ENCODE measurements around the gene WWOX. TPM values are rescaled to one million over a fixed set of nuclear protein-coding genes. Genes with fewer than 3 reads are reported as not detected.

The WWOX gene
- total RNA-seq, 1 donor from 2014 or later, result 16.7 TPM

GRCh38 chr16:79008036-79008868 is 908.8 kb downstream of the WWOX start:
- no peak overlapping the region for H3K9ac ChIP-seq (ENCODE audit: low read depth in 1 of 3, low read length in 3 of 3)
- no peak overlapping the region for H3K4me3 ChIP-seq (ENCODE audit: low read length in 3 of 3)
- H3K27ac ChIP-seq (ENCODE audit: low read depth, low read length), result no peak overlapping the region
- H3K36me3 ChIP-seq (ENCODE audit: control insufficient read depth in 3 of 3, insufficient read depth in 3 of 3, low read length in 3 of 3), result no peaks in the 10 kb centered on the region
- peaks cover 4 to 10% (median 5%) of the 10 kb centered on the region in 3 donors for H3K4me1 ChIP-seq (ENCODE audit: control insufficient read depth in 3 of 3, insufficient read depth in 3 of 3, low read length in 3 of 3)
- no peaks in the 10 kb centered on the region for H3K27me3 ChIP-seq (ENCODE audit: control insufficient read depth in 3 of 3, insufficient read depth in 3 of 3, low read length in 3 of 3)
- H3K9me3 ChIP-seq (ENCODE audit: control insufficient read depth in 3 of 3, low read length in 3 of 3), result no peaks in the 10 kb centered on the region

- H3K9ac ChIP-seq (ENCODE audit: low read depth in 1 of 3, low read length in 3 of 3), result no peak overlapping the region
Measured at GRCh38 chr16:79008869-79009179, 909.4 kb downstream of the WWOX start.

GRCh38 chr16:79009896-79010295 is 910.4 kb downstream of the WWOX start:
- Histone ChIP-seq H3K4me1 (ENCODE audit: control insufficient read depth in 3 of 3, insufficient read depth in 3 of 3, low read length in 3 of 3) (no peaks in the 10 kb centered on the region), H3K27ac (ENCODE audit: low read depth, low read length) (no peak overlapping the region), H3K9me3 (ENCODE audit: control insufficient read depth in 3 of 3, low read length in 3 of 3) (no peaks in the 10 kb centered on the region)

More at GRCh38 chr16:79008869-79009179, 909.4 kb downstream of the WWOX start:
- Histone ChIP-seq H3K4me3 (ENCODE audit: low read length in 3 of 3) (no peak overlapping the region), H3K4me1 (ENCODE audit: control insufficient read depth in 3 of 3, insufficient read depth in 3 of 3, low read length in 3 of 3) (peaks cover 4 to 8% (median 5%) of the 10 kb centered on the region in 3 donors), H3K36me3 (ENCODE audit: control insufficient read depth in 3 of 3, insufficient read depth in 3 of 3, low read length in 3 of 3) (no peaks in the 10 kb centered on the region), H3K9me3 (ENCODE audit: control insufficient read depth in 3 of 3, low read length in 3 of 3) (no peaks in the 10 kb centered on the region), H3K27me3 (ENCODE audit: control insufficient read depth in 3 of 3, insufficient read depth in 3 of 3, low read length in 3 of 3) (no peaks in the 10 kb centered on the region), H3K27ac (ENCODE audit: low read depth, low read length) (no peak overlapping the region)

GRCh38 chr16:79011282-79011681 is 911.8 kb downstream of the WWOX start:
- Histone ChIP-seq H3K4me3 (ENCODE audit: low read length in 3 of 3) (no peak overlapping the region), H3K9ac (ENCODE audit: low read depth in 1 of 3, low read length in 3 of 3) (no peak overlapping the region), H3K4me1 (ENCODE audit: control insufficient read depth in 3 of 3, insufficient read depth in 3 of 3, low read length in 3 of 3) (no peaks in the 10 kb centered on the region), H3K9me3 (ENCODE audit: control insufficient read depth in 3 of 3, low read length in 3 of 3) (no peaks in the 10 kb centered on the region), H3K27me3 (ENCODE audit: control insufficient read depth in 3 of 3, insufficient read depth in 3 of 3, low read length in 3 of 3) (no peaks in the 10 kb centered on the region), H3K27ac (ENCODE audit: low read depth, low read length) (no peak overlapping the region), H3K36me3 (ENCODE audit: control insufficient read depth in 3 of 3, insufficient read depth in 3 of 3, low read length in 3 of 3) (no peaks in the 10 kb centered on the region)

More at GRCh38 chr16:79009896-79010295, 910.4 kb downstream of the WWOX start:
- no peaks in the 10 kb centered on the region for H3K27me3 ChIP-seq (ENCODE audit: control insufficient read depth in 3 of 3, insufficient read depth in 3 of 3, low read length in 3 of 3)
- no peak overlapping the region for H3K4me3 ChIP-seq (ENCODE audit: low read length in 3 of 3)
- H3K36me3 ChIP-seq (ENCODE audit: control insufficient read depth in 3 of 3, insufficient read depth in 3 of 3, low read length in 3 of 3), result no peaks in the 10 kb centered on the region
- H3K9ac ChIP-seq (ENCODE audit: low read depth in 1 of 3, low read length in 3 of 3), result no peak overlapping the region

GRCh38 chr16:79012671-79013434 is 913.4 kb downstream of the WWOX start:
- Histone ChIP-seq H3K27ac (ENCODE audit: low read depth, low read length) (no peak overlapping the region), H3K9me3 (ENCODE audit: control insufficient read depth in 3 of 3, low read length in 3 of 3) (no peaks in the 10 kb centered on the region), H3K36me3 (ENCODE audit: control insufficient read depth in 3 of 3, insufficient read depth in 3 of 3, low read length in 3 of 3) (no peaks in the 10 kb centered on the region), H3K27me3 (ENCODE audit: control insufficient read depth in 3 of 3, insufficient read depth in 3 of 3, low read length in 3 of 3) (no peaks in the 10 kb centered on the region), H3K9ac (ENCODE audit: low read depth in 1 of 3, low read length in 3 of 3) (no peak overlapping the region), H3K4me1 (ENCODE audit: control insufficient read depth in 3 of 3, insufficient read depth in 3 of 3, low read length in 3 of 3) (no peaks in the 10 kb centered on the region), H3K4me3 (ENCODE audit: low read length in 3 of 3) (no peak overlapping the region)

- no peaks in the 10 kb centered on the region for H3K4me1 ChIP-seq (ENCODE audit: control insufficient read depth in 3 of 3, insufficient read depth in 3 of 3, low read length in 3 of 3)
- no peak overlapping the region for H3K4me3 ChIP-seq (ENCODE audit: low read length in 3 of 3)
- no peaks in the 10 kb centered on the region for H3K36me3 ChIP-seq (ENCODE audit: control insufficient read depth in 3 of 3, insufficient read depth in 3 of 3, low read length in 3 of 3)
- H3K27ac ChIP-seq (ENCODE audit: low read depth, low read length), result no peak overlapping the region
- H3K9ac ChIP-seq (ENCODE audit: low read depth in 1 of 3, low read length in 3 of 3), result no peak overlapping the region
- H3K27me3 ChIP-seq (ENCODE audit: control insufficient read depth in 3 of 3, insufficient read depth in 3 of 3, low read length in 3 of 3), result no peaks in the 10 kb centered on the region
- no peaks in the 10 kb centered on the region for H3K9me3 ChIP-seq (ENCODE audit: control insufficient read depth in 3 of 3, low read length in 3 of 3)
Measured at GRCh38 chr16:79013930-79014660, 914.6 kb downstream of the WWOX start.

- Histone ChIP-seq H3K9me3 (ENCODE audit: control insufficient read depth in 3 of 3, low read length in 3 of 3) (no peaks in the 10 kb centered on the region), H3K4me3 (ENCODE audit: low read length in 3 of 3) (no peak overlapping the region), H3K27ac (ENCODE audit: low read depth, low read length) (no peak overlapping the region), H3K36me3 (ENCODE audit: control insufficient read depth in 3 of 3, insufficient read depth in 3 of 3, low read length in 3 of 3) (no peaks in the 10 kb centered on the region), H3K27me3 (ENCODE audit: control insufficient read depth in 3 of 3, insufficient read depth in 3 of 3, low read length in 3 of 3) (no peaks in the 10 kb centered on the region), H3K4me1 (ENCODE audit: control insufficient read depth in 3 of 3, insufficient read depth in 3 of 3, low read length in 3 of 3) (no peaks in the 10 kb centered on the region), H3K9ac (ENCODE audit: low read depth in 1 of 3, low read length in 3 of 3) (no peak overlapping the region)
Measured at GRCh38 chr16:79018650-79019429, 919.4 kb downstream of the WWOX start.

GRCh38 chr16:79019431-79019830 is 920.0 kb downstream of the WWOX start:
- Histone ChIP-seq H3K9me3 (ENCODE audit: control insufficient read depth in 3 of 3, low read length in 3 of 3) (no peaks in the 10 kb centered on the region), H3K36me3 (ENCODE audit: control insufficient read depth in 3 of 3, insufficient read depth in 3 of 3, low read length in 3 of 3) (no peaks in the 10 kb centered on the region), H3K27me3 (ENCODE audit: control insufficient read depth in 3 of 3, insufficient read depth in 3 of 3, low read length in 3 of 3) (no peaks in the 10 kb centered on the region), H3K4me1 (ENCODE audit: control insufficient read depth in 3 of 3, insufficient read depth in 3 of 3, low read length in 3 of 3) (no peaks in the 10 kb centered on the region), H3K9ac (ENCODE audit: low read depth in 1 of 3, low read length in 3 of 3) (no peak overlapping the region), H3K27ac (ENCODE audit: low read depth, low read length) (no peak overlapping the region), H3K4me3 (ENCODE audit: low read length in 3 of 3) (no peak overlapping the region)

- Histone ChIP-seq H3K9ac (ENCODE audit: low read depth in 1 of 3, low read length in 3 of 3) (no peak overlapping the region), H3K9me3 (ENCODE audit: control insufficient read depth in 3 of 3, low read length in 3 of 3) (no peaks in the 10 kb centered on the region), H3K36me3 (ENCODE audit: control insufficient read depth in 3 of 3, insufficient read depth in 3 of 3, low read length in 3 of 3) (no peaks in the 10 kb centered on the region), H3K4me1 (ENCODE audit: control insufficient read depth in 3 of 3, insufficient read depth in 3 of 3, low read length in 3 of 3) (no peaks in the 10 kb centered on the region), H3K27me3 (ENCODE audit: control insufficient read depth in 3 of 3, insufficient read depth in 3 of 3, low read length in 3 of 3) (no peaks in the 10 kb centered on the region), H3K27ac (ENCODE audit: low read depth, low read length) (no peak overlapping the region), H3K4me3 (ENCODE audit: low read length in 3 of 3) (no peak overlapping the region)
Measured at GRCh38 chr16:79021991-79022630, 922.7 kb downstream of the WWOX start.
